Hindlimb muscle (tissue), 1 donor: ENCODE data around the gene NHEJ1. TPM values are rescaled to one million over a fixed set of nuclear protein-coding genes. Genes with fewer than 3 reads are reported as not detected.

ENCODE experiments used
- DNase-seq: peaks from one replicate; pipeline ENCODE4 v3.0.0-alpha.2; 2013
- polyA plus RNA-seq: library from polyadenylated mRNA; unstranded; fragments of 120-200 nt; gene quantifications from one replicate; pipeline ENCODE4 v1.2.1, GENCODE V29; 2013; ENCODE audit not compliant: insufficient read length

The NHEJ1 gene
- polyA plus RNA-seq, 1 donor, result 12.0 TPM

GRCh38 chr2:219165058-219165911 lies 4.7 kb upstream of the NHEJ1 start:
- DNase-seq, result no peak

DNA sequence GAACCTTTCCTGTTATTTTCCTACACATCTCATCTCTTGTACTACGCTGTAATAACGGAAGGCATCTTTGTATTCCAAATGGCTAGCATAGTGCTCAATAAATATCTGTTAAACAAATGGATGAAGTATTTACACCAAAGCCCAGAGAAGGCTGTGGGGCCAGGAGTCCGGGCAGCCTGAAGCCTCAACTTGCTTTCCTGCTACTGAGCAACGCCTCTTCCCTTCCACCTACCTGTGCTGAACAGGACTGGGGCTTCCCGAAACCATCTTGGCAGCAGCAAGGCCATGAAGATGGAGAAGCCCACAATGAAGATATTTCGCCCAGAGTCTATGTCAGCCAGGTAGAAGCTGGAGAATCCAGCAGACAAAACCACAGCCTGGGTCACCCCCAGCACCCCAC lies 2.5 kb upstream of the NHEJ1 start:
- DNase-seq, result no peak

GRCh38 chr2:219161097-219161496 lies 482 bp upstream of the NHEJ1 start:
- DNase-seq, result no peak

GRCh38 chr2:219159771-219160185 lies 837 bp downstream of the NHEJ1 start:
- no peak for DNase-seq

GRCh38 chr2:219158586-219158985 lies 2.0 kb downstream of the NHEJ1 start:
- DNase-seq, result no peak

DNA sequence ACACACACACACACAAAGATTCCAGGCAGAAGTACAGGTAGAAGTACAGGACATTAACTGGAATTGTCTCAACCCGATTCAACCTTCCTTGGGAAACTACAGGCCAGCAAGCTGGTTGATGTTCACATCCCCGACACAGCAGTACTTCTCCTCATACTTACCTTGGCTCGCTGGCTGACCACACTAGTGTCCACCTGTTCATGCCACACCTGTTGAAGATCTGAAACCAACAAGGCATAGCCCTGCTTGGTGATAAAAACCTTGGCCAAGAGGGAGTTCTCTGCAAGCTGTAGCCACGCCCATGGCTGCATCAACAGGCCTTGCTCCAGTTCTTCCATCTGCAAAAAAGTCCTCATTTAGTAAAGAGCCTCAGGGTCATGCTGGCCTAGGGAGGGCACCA lies 2.6 kb downstream of the NHEJ1 start:
- DNase-seq, result no peak

- DNase-seq, result no peak
Observed at GRCh38 chr2:219157396-219157795, 3.2 kb downstream of the NHEJ1 start.

DNA sequence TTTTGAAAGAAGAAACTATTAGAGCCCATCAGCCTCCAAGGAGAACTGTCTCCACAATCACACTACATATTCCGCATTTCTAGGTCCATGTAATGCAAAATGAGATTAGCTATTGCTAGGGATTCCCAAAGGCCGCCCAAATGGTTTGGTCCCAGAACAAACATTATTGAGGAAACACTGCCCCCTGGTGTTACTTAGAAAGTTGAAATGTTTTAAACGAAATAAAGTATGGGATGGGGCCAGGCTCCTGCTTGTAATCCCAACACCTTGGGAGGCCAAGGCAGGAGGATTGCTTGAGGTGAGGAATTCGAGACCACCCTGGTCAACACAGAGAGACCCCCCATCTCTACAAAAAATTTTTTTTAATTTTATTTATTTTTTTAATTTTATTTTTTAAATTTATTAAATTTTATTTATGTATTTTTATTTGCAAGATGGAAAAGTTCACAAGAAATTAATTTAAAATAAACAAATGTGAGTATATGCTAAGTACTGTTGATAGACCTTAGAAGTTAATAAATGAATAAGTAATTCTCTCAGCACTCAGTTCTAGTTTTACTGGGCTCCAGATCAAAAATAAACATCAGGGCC lies 5.5 kb downstream of the NHEJ1 start:
- peak; percentile 61 for DNase-seq

- no peak for DNase-seq
Observed at GRCh38 chr2:219149667-219150066, 10.9 kb downstream of the NHEJ1 start.

- DNase-seq, result no peak
Observed at GRCh38 chr2:219142329-219142728, 18.3 kb downstream of the NHEJ1 start.

DNA sequence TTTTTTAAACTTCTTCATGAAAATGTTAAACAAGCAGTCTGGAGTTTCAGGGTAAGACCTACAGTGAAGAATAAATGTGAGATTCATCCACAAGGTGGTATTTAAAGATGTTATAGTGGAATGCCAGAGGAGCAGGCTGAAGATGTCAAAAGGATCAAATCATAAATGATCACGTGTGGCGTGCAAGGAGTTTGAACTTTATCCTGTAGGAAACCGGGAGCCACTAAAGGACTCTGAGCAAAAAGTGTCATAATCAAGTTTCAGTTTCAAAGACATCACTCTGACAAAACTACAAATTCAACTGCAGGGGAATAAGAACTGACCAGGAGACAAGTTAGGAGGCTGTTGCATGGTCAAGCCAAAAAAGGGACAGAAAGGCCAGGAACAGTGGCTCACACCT lies 19.9 kb downstream of the NHEJ1 start:
- no peak for DNase-seq

- DNase-seq, result no peak
Observed at GRCh38 chr2:219133976-219134375, 26.6 kb downstream of the NHEJ1 start.

DNA sequence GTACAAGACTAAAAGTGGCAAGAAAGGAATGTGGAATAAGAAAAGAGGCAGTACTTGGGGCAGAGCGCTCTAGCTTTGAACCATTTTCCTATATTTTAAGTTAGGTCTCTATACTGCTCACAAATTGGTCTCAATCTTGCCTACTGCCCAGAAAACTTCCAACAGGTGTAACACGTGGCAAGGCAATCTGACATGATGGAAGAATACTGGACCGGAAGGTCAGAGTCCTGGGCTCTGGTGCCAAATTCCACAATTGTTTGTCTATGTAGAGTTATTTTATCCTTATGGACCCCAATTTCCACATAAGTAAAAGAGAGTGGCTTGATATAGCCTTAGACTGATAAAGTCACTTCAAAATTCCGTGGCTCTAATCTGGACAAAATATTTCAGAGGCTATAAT lies 28.9 kb downstream of the NHEJ1 start:
- DNase-seq, result no peak

DNA sequence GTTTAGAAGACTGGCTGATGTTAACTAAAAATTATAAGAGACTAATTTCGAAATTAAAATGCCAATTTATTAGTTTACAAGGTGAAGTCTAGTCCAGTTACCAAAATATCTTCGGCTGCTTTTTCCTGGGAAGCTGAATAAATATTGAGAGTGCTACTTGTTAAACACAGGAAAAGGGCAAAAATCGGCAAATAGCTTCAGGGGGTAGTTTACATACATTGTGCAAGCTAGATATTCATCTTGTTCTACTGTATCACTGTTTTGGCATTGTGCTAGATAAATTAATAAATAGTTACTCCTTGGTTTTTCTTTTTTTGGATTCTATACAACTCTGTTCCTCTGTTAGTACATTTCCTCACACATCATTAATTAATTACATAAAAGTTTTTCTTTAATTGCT lies 29.3 kb downstream of the NHEJ1 start:
- DNase-seq, result no peak

DNA sequence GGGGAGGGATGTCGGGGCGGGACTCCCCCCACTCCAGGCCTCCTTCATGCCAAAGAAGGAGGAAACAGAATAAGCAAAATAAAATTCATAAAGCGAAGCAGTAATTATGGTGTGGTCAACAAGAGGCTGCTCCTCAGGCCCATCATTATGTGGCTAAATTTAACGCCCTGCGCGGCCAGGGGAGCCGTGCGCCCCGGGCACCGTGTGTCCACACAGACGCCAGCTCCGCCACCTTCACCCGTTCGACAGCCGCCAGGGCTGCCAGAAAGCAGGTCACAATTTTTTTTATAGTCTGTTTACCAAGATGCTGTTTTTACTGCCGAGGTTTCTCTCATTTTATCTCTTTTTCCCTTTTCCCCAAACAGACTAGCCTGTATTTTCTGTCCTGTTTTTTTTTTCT lies 31.0 kb downstream of the NHEJ1 start:
- no peak for DNase-seq

DNA sequence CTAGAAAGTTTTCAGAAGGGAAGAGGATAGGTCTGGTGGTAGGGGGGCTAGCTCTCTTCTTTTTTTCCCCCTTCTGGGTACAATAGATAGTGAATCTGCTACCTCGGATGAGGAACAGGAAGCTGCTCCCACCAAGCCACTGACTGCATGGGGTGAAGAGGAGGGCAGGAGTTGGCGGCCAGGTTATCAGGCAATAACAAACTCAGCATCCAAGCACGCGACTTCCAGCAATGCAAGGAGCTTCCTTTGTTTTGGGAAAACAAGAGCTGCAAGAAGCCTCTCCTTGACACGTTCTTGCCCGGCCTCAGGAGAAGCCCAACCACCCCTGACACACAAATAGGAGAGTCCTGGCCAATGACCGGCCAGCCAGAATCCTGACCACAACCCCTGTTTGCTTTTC lies 32.2 kb downstream of the NHEJ1 start:
- no peak for DNase-seq

DNA sequence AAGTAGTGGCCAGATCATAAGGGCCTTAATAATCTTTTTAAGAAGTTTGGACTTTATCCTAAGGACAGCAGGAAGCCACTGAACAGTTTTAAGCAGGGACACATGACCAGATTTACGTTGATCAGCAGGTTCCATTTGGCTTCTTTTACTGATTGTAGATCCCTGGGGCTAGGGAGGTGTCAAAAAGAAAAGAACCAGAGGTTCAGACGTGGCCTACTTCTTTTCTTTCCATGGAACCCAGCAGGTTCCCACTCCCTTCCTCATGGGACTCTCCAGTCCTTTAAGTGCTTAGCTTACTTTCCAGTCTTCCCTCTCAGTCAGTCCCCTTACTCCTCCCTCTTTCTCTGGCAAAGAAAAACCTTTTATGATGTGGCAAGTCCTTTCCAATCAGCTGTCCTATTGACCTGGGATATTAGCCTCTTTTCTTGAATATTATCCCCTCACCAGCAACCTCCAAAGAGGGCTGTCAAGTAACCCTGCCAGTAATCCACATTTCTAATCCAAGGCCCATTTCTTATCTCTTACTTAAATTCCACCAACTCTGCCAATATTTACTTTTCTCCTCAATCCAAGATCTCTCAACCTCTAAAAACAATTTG lies 33.5 kb downstream of the NHEJ1 start:
- no peak for DNase-seq

- no peak for DNase-seq
Observed at GRCh38 chr2:219126555-219126954, 34.1 kb downstream of the NHEJ1 start.

GRCh38 chr2:219125886-219126270 lies 34.7 kb downstream of the NHEJ1 start:
- no peak for DNase-seq

DNA sequence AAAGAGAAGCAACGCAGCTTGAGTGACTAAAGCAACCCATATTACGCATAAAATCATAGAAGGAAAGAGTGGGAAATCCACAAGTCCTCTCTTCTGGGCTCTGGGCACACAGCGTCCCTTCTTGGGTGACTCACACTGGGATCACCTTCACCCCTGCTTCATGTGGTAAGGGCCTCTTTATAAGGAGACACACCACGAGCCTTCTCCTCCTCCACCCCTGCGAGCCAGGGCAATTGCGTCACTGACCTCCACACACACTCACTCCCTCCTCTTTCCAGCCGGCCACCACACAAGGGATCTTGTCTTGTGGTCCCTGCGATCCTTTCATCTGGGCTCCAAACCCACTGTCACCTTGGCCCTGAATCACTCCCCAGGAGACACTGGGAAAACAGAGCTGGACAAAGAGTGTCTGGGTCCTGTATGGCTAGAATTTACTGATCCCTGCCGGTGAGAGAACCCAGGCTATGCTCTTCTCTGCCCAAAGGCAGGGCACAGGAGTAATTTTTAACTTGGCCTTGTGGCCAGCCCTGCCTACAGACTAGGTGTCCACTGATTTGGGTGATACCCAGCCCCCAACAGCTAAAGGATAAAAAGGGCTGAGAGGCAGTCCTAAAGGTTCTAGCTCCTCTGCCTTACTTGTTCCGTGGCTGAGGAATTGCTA lies 35.3 kb downstream of the NHEJ1 start:
- DNase-seq, result no peak

DNA sequence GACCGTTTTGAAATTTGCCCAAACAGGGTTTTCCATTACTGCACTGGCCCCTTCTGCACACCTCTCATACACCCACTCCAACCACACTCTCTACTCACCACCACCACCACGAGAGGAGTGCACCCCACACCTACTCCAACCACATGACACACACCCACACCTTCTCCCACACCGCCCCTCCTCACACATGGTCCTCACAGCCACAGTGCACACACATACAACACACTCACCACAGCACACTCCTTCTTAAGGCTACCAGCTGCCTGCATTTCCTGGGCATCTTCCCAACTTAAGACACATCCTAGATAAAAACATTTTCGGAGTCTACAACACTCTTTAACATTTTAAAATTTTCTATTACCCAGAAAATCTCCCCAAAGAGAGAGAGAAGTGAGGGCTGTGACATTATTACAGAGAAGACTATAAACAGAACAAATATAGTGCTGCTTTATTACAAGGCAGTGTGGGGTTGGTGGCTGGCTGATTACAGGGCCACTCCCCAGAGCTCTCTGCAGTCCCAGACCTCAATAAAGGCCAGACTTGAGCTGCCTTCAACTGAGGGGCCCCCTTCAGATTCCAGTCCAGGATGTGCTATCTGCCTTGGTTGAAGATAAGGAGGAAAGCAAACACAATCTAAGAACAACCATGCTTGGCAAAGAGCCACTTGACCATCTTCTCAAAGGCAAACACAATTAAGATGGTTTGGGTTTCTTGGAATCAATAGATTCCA lies 36.1 kb downstream of the NHEJ1 start:
- DNase-seq, result no peak

DNA sequence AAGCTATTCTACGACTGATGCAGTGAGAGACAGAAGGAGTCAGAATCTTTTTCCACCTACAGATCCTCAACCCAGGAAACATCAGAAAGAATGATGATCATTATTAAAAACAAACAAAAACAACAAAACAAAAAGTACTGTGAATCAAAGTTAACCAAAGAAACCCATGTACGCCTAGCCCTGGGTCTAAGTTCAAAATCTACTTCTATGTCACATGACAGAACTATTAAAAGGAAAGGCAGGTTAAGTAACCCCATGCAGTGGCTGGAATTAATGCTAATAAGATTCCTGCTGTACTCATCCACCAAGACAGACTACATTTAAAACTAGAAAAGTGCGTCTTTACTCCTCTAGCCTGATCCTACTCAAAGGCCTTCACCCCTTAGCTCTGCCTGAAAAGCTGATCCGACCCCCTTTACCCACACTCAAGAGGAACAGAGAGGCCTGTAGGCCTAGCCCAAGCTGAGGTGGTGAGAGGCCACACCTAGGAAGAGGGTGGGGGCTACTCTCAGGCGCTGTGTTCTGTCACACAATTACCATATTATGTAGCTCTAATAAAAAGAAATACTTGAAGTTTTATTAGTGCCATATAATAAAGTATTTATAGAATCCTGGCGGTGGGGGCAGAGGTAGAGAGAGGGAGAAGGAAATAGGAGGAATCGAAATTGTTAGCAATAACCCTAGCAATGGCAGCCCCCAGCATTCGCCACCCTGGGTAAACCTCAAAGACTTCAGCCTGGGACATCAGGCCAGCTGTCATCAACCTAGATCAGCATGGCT lies 37.1 kb downstream of the NHEJ1 start:
- no peak for DNase-seq
